Body of pancreas (tissue), 4 donors: ENCODE data around the gene KCNAB1.

ENCODE experiments used
- POLR2A ChIP-seq, 3 donors: fragments of 450-650 bp; IDR thresholded peaks; one replicate each; pipeline ENCODE4 v1.6.1; 2016; ENCODE audit warnings: antibody characterized with exemption in 3 of 3, mild to moderate bottlenecking in 2 of 3
- TF ChIP-seq, protein P1 (sequence below), 7 experiments: fragments of 450-650 bp in 4 of 7; fragments of 200-600 bp in 3 of 7; sonication (generic) in 3 of 7; IDR thresholded peaks; one replicate each; pipeline ENCODE4 v1.5.1; 2016 to 2019; ENCODE audit warnings: antibody characterized with exemption in 7 of 7

DNA sequence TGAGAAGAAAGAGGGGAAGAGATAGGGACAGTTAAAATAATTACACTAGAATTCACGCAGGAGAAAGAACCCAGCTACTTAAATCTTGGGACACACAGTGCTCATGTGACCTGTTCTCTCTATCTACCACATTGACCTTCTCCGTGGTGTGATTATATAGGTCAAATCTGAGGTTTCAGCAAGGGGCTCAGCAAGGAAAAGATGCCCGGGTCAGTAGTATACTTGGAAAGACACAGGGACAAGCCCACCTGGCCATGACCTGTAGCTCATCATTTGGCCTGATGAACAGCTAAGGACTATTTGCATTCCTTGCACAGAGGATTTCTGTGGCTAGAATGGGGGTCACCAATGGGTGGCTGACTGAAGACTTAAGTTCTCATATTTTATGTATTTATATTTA, 362.6 kb downstream of the KCNAB1 start:
- TF ChIP-seq, protein P1, sequence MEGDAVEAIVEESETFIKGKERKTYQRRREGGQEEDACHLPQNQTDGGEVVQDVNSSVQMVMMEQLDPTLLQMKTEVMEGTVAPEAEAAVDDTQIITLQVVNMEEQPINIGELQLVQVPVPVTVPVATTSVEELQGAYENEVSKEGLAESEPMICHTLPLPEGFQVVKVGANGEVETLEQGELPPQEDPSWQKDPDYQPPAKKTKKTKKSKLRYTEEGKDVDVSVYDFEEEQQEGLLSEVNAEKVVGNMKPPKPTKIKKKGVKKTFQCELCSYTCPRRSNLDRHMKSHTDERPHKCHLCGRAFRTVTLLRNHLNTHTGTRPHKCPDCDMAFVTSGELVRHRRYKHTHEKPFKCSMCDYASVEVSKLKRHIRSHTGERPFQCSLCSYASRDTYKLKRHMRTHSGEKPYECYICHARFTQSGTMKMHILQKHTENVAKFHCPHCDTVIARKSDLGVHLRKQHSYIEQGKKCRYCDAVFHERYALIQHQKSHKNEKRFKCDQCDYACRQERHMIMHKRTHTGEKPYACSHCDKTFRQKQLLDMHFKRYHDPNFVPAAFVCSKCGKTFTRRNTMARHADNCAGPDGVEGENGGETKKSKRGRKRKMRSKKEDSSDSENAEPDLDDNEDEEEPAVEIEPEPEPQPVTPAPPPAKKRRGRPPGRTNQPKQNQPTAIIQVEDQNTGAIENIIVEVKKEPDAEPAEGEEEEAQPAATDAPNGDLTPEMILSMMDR (IDR thresholded peaks at IDR 0.05): no peak
- no peak for TF ChIP-seq POLR2A (IDR thresholded peaks at IDR 0.05)
